Cortex of kidney (tissue), 1 donor: ENCODE results near the gene TMEM178B.

ENCODE experiments used
- DNase-seq: peaks from one replicate; lab custom pipeline; 2025; lab: John Stamatoyannopoulos, UW

TMEM178B gene

GRCh38 chr7:141475679-141476078, 401.8 kb downstream of the TMEM178B start:
- no peak for DNase-seq

DNA sequence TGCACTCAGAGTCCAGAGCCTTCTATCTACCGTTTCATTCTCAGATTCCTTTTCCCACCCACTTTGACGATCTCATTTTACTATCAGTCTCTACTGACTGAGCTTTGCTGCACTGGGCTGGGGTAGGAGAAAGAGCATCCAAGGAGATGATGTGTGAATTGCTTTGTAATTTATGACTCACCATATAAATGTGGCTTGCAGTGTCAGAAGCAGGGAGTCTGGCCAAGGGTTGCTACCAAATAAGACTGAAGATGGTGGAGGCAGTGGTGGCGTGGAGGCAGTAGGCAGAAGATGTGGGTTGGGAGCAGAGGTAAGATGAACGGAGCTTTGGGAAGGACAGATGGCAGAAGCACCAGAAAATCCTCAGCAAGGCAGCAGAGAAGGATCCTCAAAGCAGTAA, 404.0 kb downstream of the TMEM178B start:
- DNase-seq: no peak

DNA sequence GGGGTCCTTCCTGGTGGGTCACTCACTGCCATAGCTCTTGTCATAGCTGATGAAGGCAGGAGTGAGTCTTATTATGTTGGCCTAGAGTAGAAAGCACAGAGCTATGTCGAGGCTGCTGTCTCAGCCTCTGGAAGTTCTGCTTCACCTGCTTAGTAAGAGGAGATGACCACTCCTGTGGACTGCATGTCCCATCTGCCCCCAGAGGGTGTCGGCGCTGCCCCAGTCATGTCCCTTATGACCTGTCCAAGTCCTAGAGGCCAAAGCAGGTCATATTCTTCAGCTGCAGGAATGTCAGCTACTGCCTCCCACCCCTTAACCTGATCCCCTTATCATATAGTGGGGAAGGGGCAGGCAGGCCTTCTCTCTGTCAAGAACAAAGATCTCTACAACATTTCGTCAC, 405.0 kb downstream of the TMEM178B start:
- no peak for DNase-seq

DNA sequence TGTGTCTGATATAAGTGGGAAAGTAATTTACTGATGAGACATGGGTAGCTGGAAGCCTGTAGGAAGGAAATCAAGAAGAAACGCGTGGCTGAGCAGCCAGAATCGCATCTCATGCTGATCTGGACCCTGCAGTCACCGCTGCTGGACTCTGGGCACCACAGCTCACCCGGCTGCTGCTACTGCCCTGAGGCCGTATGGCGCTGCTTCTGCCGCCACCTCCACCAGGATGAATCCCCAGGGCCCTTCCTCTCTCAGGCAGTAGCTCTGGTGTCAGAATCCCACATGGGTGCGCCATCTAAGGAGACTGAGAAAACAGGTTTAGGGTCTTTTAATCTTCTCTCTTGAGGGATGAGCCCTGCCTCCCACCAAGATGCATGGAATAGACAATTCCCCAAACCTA, 407.1 kb downstream of the TMEM178B start:
- no peak for DNase-seq

DNA sequence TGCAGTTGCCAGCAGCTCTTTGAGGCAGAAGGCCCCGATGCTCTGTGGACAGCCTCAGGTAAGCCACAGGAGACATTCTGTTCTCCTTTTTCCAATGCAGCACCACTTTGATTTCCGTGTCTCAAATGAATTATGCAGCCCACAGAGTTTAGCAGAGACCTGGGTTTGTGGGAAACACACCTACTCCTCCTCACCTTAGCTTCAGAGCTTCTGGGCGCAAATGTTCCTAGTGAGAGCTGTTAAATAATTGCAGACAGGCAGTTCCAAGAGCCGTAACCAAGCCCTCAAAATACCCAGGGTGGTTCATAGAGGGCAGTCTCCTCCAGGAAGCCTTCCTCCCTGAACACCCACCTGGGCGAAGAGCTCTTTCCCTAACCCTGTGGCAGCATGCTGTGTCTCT, 408.1 kb downstream of the TMEM178B start:
- DNase-seq: no peak

- no peak for DNase-seq
Observed at GRCh38 chr7:141483044-141483443, 409.2 kb downstream of the TMEM178B start.

DNA sequence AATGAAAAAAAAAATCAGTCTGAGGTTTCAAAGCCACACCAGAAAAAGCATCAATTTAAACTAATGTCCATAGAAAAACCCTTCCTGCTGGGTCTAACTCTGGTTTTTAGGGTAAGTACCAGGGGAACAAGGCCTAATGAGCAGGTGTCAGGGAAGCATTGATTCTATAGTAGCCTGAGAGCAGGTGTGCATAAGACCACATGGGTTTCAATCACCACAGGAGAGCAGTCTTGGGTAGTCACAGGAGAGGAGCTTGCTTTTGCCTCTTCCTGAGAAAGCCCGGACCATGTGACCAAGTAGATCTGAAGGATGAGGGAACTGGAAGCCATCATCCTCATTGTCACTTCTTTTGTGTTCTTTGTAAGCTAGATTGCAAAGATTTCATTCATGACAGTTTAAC, 411.0 kb downstream of the TMEM178B start:
- no peak for DNase-seq

DNA sequence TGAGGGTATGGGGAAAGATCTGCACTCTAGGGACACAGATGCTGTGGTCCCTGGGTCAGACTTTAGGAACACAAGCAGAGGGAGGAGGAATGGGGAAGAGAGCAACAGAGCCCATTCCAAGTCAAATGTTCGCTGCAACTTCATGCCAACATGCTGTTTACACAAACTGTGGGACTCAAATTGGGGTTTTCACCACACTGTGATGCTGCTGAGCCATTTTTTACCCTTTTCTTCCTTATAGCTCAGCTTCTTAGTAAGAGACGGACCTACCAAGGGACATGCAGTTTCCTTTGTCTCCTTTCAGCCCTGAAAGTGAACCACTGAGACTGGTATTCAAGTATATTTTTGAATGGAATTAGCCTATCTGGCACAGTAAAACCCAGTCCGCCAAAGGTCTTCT, 413.1 kb downstream of the TMEM178B start:
- no peak for DNase-seq

GRCh38 chr7:141490474-141490873, 416.6 kb downstream of the TMEM178B start:
- DNase-seq: no peak

GRCh38 chr7:141495057-141495456, 421.2 kb downstream of the TMEM178B start:
- no peak for DNase-seq

DNA sequence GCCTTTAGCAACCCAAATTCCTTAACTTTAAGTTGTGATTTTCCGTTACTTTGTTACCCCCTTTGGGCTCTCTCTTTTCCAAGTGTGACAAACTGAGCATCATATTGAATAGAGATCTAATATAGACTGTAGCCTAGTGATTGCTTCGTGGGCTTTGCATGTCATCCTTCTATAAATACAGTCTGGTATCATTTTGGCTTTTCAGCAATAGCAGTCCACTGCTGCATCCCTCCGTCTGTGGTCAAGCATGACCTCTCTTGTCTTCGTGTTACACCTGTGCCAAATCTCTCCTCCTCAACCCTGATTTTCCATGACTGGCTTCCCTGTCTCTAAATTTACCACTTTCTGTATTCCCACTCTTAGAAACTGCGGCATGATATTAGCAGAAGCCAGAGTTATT, 423.5 kb downstream of the TMEM178B start:
- no peak for DNase-seq

DNA sequence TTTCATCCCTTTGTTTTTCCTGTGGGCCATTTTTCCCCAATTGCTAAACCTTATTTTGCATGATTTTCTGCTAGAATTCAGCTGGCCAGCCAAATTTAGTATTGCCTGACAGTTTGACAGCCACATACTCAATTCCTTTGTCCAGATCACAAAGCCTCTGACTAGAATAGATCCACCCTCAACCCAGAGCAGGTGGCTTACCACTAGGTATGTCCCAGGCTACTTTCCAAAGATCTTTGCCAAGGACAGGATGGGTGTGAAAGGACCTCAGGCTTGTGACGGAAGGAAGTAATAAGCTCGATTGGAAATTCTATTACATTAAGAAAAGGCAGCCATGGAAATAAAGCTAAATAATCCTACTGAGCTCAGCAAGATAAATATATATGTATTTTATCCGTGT, 426.7 kb downstream of the TMEM178B start:
- DNase-seq: no peak

- DNase-seq: no peak
Observed at GRCh38 chr7:141501451-141501850, 427.6 kb downstream of the TMEM178B start.

- DNase-seq: no peak
Observed at GRCh38 chr7:141511316-141511675, 437.4 kb downstream of the TMEM178B start.

GRCh38 chr7:141511676-141512396, 438.0 kb downstream of the TMEM178B start:
- DNase-seq: no peak

DNA sequence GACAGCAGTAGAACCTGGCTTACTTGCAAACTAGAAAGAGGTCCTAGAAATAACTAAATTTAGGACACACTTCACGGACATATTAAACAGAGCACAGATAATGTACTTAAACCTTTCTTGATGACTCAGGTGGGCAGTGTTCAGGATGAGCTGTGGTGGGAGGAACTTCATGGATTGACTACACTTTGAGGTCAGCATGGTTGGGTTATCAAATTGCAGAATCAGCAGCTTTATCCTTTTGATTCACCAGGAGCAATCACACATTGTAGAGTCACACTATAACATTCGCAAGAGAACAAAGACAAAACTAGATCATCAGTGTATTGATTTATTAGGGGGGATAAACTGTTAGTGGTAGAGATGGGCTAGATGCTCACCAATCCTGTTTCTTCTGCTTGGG, 438.7 kb downstream of the TMEM178B start:
- DNase-seq: no peak

DNA sequence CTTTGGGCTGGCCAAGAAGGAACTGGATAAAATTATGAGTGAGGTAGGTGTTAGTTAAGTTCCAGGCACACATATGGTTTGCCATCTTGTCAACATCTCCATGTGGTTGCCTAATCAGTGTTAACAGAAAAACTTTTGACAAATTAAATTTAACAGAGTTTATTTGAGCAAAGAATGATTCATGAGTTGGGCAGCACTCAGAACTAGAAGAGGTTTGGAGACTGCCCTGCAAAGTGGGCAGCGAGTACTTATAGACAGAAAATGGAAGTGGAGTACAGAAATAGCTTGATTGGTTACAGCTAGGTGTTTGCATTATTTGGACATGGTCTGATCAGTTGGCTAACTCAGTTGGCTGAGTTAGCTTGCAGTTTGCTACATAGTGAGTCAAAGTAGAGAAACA, 439.9 kb downstream of the TMEM178B start:
- no peak for DNase-seq

DNA sequence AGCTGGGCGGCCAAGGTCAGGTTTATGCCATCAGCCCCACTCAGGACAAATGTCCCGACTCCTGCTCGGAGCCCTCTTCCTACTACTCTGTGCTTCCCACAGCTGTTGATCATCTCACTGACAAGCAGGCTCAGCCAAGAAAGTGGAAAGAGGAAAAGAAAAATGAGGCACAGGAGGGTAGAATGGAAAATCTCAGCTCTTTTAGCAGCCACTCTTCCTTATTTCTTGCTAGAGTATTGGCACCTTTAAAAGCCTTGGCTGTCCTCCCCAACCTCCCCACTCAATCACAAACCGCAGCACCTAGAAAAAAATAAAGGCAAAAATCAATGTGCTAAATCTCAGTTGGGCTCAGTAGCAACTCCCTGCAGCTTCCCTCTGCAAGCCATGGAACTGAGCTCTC, 442.1 kb downstream of the TMEM178B start:
- DNase-seq: no peak

GRCh38 chr7:141519623-141520022, 445.8 kb downstream of the TMEM178B start:
- no peak for DNase-seq

- no peak for DNase-seq
Observed at GRCh38 chr7:141522657-141523342, 448.9 kb downstream of the TMEM178B start.

DNA sequence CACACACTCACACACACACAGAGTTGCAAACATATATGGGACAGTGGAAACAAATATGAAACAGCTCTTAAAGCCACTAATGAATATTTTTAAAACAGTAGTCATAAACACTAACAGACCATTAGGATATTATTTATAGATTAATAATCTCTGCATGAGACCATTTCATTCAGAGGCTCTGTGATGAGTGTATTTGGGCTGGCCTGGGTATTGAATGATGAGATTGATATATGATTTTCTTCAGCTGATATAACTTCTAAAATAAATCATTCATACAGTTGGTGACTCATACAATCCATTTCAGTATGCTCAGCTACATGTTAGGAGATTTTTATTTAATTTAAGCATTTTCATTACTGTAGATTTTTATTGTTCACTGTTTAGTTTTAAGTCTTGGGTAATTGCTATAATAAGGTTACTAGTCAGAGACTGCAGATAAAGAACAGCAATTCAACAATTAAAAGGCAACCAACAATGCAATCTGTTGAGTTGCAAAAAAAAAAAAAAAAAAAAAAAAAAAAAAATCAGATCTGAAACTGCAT, 452.2 kb downstream of the TMEM178B start:
- DNase-seq: no peak

GRCh38 chr7:141527076-141527475, 453.2 kb downstream of the TMEM178B start:
- no peak for DNase-seq

GRCh38 chr7:141528399-141528798, 454.5 kb downstream of the TMEM178B start:
- DNase-seq: no peak
